Loucy (cell line): ENCODE measurements around the gene CPLANE2.

Experiments used
- H2AFZ ChIP-seq: fragments of 200-600 bp; sonication (generic); 2 replicates; pipeline ENCODE4 v1.6.0; 2016; ENCODE audit warnings: antibody characterized with exemption, mild to moderate bottlenecking, low read length, moderate library complexity
- H3F3A ChIP-seq: fragments of 200-600 bp; 2 replicates; pipeline ENCODE4 v1.6.0; 2016; ENCODE audit warnings: antibody characterized with exemption, low read depth, mild to moderate bottlenecking
- H3K27me3 ChIP-seq: fragments of 200-600 bp; sonication (generic); 2 replicates; pipeline ENCODE4 v1.6.1; 2014; ENCODE audit warnings: low read length, mild to moderate bottlenecking; ENCODE audit not compliant: insufficient read depth, poor library complexity, severe bottlenecking
- H3K36me3 ChIP-seq: fragments of 200-600 bp; sonication (generic); 2 replicates; pipeline ENCODE4 v1.6.1; 2016; ENCODE audit warnings: low read length; ENCODE audit not compliant: insufficient read depth
- H3K4me1 ChIP-seq: fragments of 200-600 bp; sonication (generic); 2 replicates; pipeline ENCODE4 v1.5.1; 2014; ENCODE audit warnings: low read length, mild to moderate bottlenecking; ENCODE audit not compliant: insufficient read depth, poor library complexity, severe bottlenecking
- H3K4me2 ChIP-seq: fragments of 200-600 bp; sonication (generic); 2 replicates; pipeline ENCODE4 v1.6.0; 2014; ENCODE audit warnings: antibody characterized with exemption, low read length, low read depth, mild to moderate bottlenecking; ENCODE audit not compliant: poor library complexity, severe bottlenecking
- H3K4me3 ChIP-seq: fragments of 200-600 bp; sonication (generic); 2 replicates; pipeline ENCODE4 v1.5.1; 2014; ENCODE audit warnings: low read length, mild to moderate bottlenecking, mixed read lengths; ENCODE audit not compliant: poor library complexity, severe bottlenecking
- H3K79me2 ChIP-seq: fragments of 200-600 bp; sonication (generic); 2 replicates; pipeline ENCODE4 v1.6.1; 2014; ENCODE audit warnings: low read length; ENCODE audit not compliant: insufficient read depth
- H3K9ac ChIP-seq: fragments of 200-600 bp; sonication (generic); 2 replicates; pipeline ENCODE4 v1.6.0; 2014; ENCODE audit warnings: mild to moderate bottlenecking, low read depth, low read length, moderate library complexity; ENCODE audit not compliant: poor library complexity, severe bottlenecking
- H3K9me2 ChIP-seq: fragments of 200-600 bp; sonication (generic); replicated peaks from 2 replicates; pipeline ENCODE4 v1.6.1; 2016; ENCODE audit warnings: low read depth, low read length, mixed read lengths
- H3K9me3 ChIP-seq: fragments of 200-600 bp; sonication (generic); 2 replicates; pipeline ENCODE4 v1.6.1; 2014; ENCODE audit warnings: mild to moderate bottlenecking, antibody characterized with exemption, low read length, low read depth; ENCODE audit not compliant: insufficient read depth
- H4K20me1 ChIP-seq: fragments of 200-600 bp; sonication (generic); 2 replicates; pipeline ENCODE4 v1.6.0; 2014; ENCODE audit warnings: antibody characterized with exemption, low read length, mild to moderate bottlenecking; ENCODE audit not compliant: insufficient read depth, poor library complexity, severe bottlenecking
- EZH2phosphoT487 ChIP-seq: fragments of 200-600 bp; IDR thresholded peaks from 2 replicates; pipeline ENCODE4 v1.6.1; 2018; ENCODE audit warnings: antibody characterized with exemption, mild to moderate bottlenecking, moderate library complexity, borderline replicate concordance
- TF ChIP-seq, protein P1 (sequence below): fragments of 200-600 bp; sonication (generic); conservative IDR thresholded peaks from 2 replicates; pipeline ENCODE4 v1.5.1; 2014; ENCODE audit warnings: mild to moderate bottlenecking, antibody characterized with exemption, low read length

The CPLANE2 gene

GRCh38 chr1:16191309-16191708 lies 45.7 kb downstream of the CPLANE2 start:
- H4K20me1 ChIP-seq, result no peaks in the 10 kb centered on the region
- H3F3A ChIP-seq, result no peaks in the 10 kb centered on the region
- H2AFZ ChIP-seq, result no peak overlapping the region
- no peaks in the 10 kb centered on the region for H3K27me3 ChIP-seq
- no peak for TF ChIP-seq EZH2phosphoT487
- TF ChIP-seq, protein P1, sequence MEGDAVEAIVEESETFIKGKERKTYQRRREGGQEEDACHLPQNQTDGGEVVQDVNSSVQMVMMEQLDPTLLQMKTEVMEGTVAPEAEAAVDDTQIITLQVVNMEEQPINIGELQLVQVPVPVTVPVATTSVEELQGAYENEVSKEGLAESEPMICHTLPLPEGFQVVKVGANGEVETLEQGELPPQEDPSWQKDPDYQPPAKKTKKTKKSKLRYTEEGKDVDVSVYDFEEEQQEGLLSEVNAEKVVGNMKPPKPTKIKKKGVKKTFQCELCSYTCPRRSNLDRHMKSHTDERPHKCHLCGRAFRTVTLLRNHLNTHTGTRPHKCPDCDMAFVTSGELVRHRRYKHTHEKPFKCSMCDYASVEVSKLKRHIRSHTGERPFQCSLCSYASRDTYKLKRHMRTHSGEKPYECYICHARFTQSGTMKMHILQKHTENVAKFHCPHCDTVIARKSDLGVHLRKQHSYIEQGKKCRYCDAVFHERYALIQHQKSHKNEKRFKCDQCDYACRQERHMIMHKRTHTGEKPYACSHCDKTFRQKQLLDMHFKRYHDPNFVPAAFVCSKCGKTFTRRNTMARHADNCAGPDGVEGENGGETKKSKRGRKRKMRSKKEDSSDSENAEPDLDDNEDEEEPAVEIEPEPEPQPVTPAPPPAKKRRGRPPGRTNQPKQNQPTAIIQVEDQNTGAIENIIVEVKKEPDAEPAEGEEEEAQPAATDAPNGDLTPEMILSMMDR, result no peak
- no peak overlapping the region for H3K4me2 ChIP-seq
- no peaks in the 10 kb centered on the region for H3K79me2 ChIP-seq
- no peaks in the 10 kb centered on the region for H3K9me2 ChIP-seq
- H3K4me1 ChIP-seq, result no peaks in the 10 kb centered on the region
- no peaks in the 10 kb centered on the region for H3K9me3 ChIP-seq
- no peak overlapping the region for H3K9ac ChIP-seq
- H3K4me3 ChIP-seq, result no peak overlapping the region
- no peaks in the 10 kb centered on the region for H3K36me3 ChIP-seq

DNA sequence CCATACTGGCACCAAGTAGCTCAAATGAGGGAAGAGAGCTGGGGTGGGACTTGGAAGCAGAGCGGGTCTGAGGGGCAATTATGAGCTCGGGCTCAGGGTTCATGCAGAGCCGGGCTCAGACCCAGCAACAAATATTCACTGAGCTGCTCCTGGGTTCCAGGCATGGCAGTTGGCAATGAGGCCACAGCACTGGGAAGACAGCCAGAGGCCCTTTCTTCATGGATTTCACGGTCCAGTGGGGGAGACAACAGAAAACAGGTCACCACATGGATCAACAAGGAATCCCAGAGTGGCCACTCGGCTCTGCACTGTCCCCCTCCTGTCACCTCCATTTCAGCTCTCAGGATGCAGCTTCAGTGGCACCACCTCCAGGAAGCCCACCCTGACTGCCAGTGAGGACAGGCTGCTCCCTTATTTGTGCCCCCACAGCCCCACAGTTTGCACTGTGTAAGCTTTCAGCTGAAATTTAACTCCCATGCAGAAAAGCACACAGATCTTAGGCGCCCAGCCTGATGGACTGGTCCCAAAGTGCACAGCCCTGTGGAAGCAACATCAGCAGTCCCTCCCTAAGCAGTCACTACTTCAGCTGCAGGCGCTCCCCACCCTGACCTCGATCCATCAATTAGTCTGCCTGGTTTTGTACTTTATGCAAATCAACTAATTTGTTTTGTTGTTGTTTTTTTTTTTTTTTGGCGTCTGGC lies 46.9 kb downstream of the CPLANE2 start:
- no peak overlapping the region for H3K4me2 ChIP-seq
- H3K4me3 ChIP-seq, result no peak overlapping the region
- no peaks in the 10 kb centered on the region for H3K9me3 ChIP-seq
- no peaks in the 10 kb centered on the region for H3K27me3 ChIP-seq
- H3F3A ChIP-seq, result no peaks in the 10 kb centered on the region
- no peaks in the 10 kb centered on the region for H3K9me2 ChIP-seq
- no peaks in the 10 kb centered on the region for H3K36me3 ChIP-seq
- no peaks in the 10 kb centered on the region for H4K20me1 ChIP-seq
- H3K9ac ChIP-seq, result no peak overlapping the region
- H3K79me2 ChIP-seq, result no peaks in the 10 kb centered on the region
- TF ChIP-seq, protein P1, result no peak
- no peak for TF ChIP-seq EZH2phosphoT487
- no peaks in the 10 kb centered on the region for H3K4me1 ChIP-seq
- no peak overlapping the region for H2AFZ ChIP-seq

- Histone ChIP-seq H3K27me3 (no peaks in the 10 kb centered on the region), H3K9me2 (no peaks in the 10 kb centered on the region), H2AFZ (no peak overlapping the region), H3K79me2 (no peaks in the 10 kb centered on the region), H3K4me3 (no peak overlapping the region), H3K9me3 (no peaks in the 10 kb centered on the region), H3K4me1 (no peaks in the 10 kb centered on the region), H3K36me3 (no peaks in the 10 kb centered on the region), H3F3A (no peaks in the 10 kb centered on the region), H3K4me2 (no peak overlapping the region), H4K20me1 (no peaks in the 10 kb centered on the region), H3K9ac (no peak overlapping the region)
- TF ChIP-seq, protein P1, result no peak
- TF ChIP-seq EZH2phosphoT487, result no peak
Observed at GRCh38 chr1:16189003-16189402, 48.0 kb downstream of the CPLANE2 start.
